Activated naive CD8-positive, alpha-beta T cell (primary cell): ENCODE results near the gene GRIK4.

Source experiments
- H3K27ac Mint-ChIP-seq: one replicate; pipeline ENCODE4 v1.8.0; 2021; ENCODE audit warnings: mixed read lengths
- H3K27me3 Mint-ChIP-seq: one replicate; pipeline ENCODE4 v1.8.0; 2021; ENCODE audit warnings: mixed read lengths
- H3K36me3 Mint-ChIP-seq: one replicate; pipeline ENCODE4 v1.8.0; 2021; ENCODE audit warnings: mixed read lengths
- H3K4me1 Mint-ChIP-seq: one replicate; pipeline ENCODE4 v1.8.0; 2021; ENCODE audit warnings: low read depth, mixed read lengths
- H3K4me3 Mint-ChIP-seq: one replicate; pipeline ENCODE4 v1.8.0; 2021; ENCODE audit warnings: mild to moderate bottlenecking, mixed read lengths
- H3K9me3 Mint-ChIP-seq: one replicate; pipeline ENCODE4 v1.8.0; 2021; ENCODE audit warnings: low read depth, mixed read lengths

GRIK4 gene

GRCh38 chr11:120648771-120649170 is 137.2 kb downstream of the GRIK4 start:
- no peaks in the 10 kb centered on the region for H3K4me1 Mint-ChIP-seq
- no peak overlapping the region for H3K4me3 Mint-ChIP-seq
- no peak overlapping the region for H3K27ac Mint-ChIP-seq
- H3K9me3 Mint-ChIP-seq, result no peaks in the 10 kb centered on the region
- no peaks in the 10 kb centered on the region for H3K36me3 Mint-ChIP-seq
- peaks cover 5% of the 10 kb centered on the region for H3K27me3 Mint-ChIP-seq

GRCh38 chr11:120649316-120649715 is 137.8 kb downstream of the GRIK4 start:
- Mint-ChIP-seq H3K9me3 (no peaks in the 10 kb centered on the region), H3K27ac (no peak overlapping the region), H3K4me1 (no peaks in the 10 kb centered on the region), H3K36me3 (no peaks in the 10 kb centered on the region), H3K27me3 (peaks cover 5% of the 10 kb centered on the region), H3K4me3 (no peak overlapping the region)

- H3K27ac Mint-ChIP-seq, result no peak overlapping the region
- H3K4me3 Mint-ChIP-seq, result no peak overlapping the region
- no peaks in the 10 kb centered on the region for H3K36me3 Mint-ChIP-seq
- H3K27me3 Mint-ChIP-seq, result peaks cover 5% of the 10 kb centered on the region
- H3K4me1 Mint-ChIP-seq, result no peaks in the 10 kb centered on the region
- no peaks in the 10 kb centered on the region for H3K9me3 Mint-ChIP-seq
Measured at GRCh38 chr11:120651396-120651795, 139.8 kb downstream of the GRIK4 start.

- Mint-ChIP-seq H3K36me3 (no peaks in the 10 kb centered on the region), H3K4me3 (no peak overlapping the region), H3K9me3 (no peaks in the 10 kb centered on the region), H3K27ac (no peak overlapping the region), H3K27me3 (peaks cover 5% of the 10 kb centered on the region), H3K4me1 (no peaks in the 10 kb centered on the region)
Measured at GRCh38 chr11:120651836-120652235, 140.3 kb downstream of the GRIK4 start.

GRCh38 chr11:120652705-120653335 is 141.3 kb downstream of the GRIK4 start:
- no peaks in the 10 kb centered on the region for H3K36me3 Mint-ChIP-seq
- H3K4me1 Mint-ChIP-seq, result no peaks in the 10 kb centered on the region

GRCh38 chr11:120655589-120655988 is 144.0 kb downstream of the GRIK4 start:
- no peak overlapping the region for H3K27ac Mint-ChIP-seq
- no peak overlapping the region for H3K4me3 Mint-ChIP-seq
- H3K9me3 Mint-ChIP-seq, result no peaks in the 10 kb centered on the region
- no peaks in the 10 kb centered on the region for H3K36me3 Mint-ChIP-seq
- H3K4me1 Mint-ChIP-seq, result peaks cover 1% of the 10 kb centered on the region
- peaks cover 5% of the 10 kb centered on the region for H3K27me3 Mint-ChIP-seq

More at GRCh38 chr11:120652705-120653335, 141.3 kb downstream of the GRIK4 start:
- Mint-ChIP-seq H3K27ac (no peak overlapping the region), H3K9me3 (no peaks in the 10 kb centered on the region), H3K27me3 (peaks cover 5% of the 10 kb centered on the region), H3K4me3 (no peak overlapping the region)

- Mint-ChIP-seq H3K4me3 (no peak overlapping the region), H3K27ac (no peak overlapping the region), H3K36me3 (no peaks in the 10 kb centered on the region), H3K4me1 (peaks cover 1% of the 10 kb centered on the region), H3K27me3 (peaks cover 7% of the 10 kb centered on the region), H3K9me3 (no peaks in the 10 kb centered on the region)
Measured at GRCh38 chr11:120657306-120658070, 145.9 kb downstream of the GRIK4 start.

- Mint-ChIP-seq H3K9me3 (no peaks in the 10 kb centered on the region), H3K4me1 (peaks cover 1% of the 10 kb centered on the region), H3K36me3 (no peaks in the 10 kb centered on the region), H3K27me3 (peaks cover 9% of the 10 kb centered on the region), H3K4me3 (no peak overlapping the region), H3K27ac (no peak overlapping the region)
Measured at GRCh38 chr11:120658071-120658423, 146.5 kb downstream of the GRIK4 start.

GRCh38 chr11:120659076-120659475 is 147.5 kb downstream of the GRIK4 start:
- no peaks in the 10 kb centered on the region for H3K9me3 Mint-ChIP-seq
- peaks cover 1% of the 10 kb centered on the region for H3K4me1 Mint-ChIP-seq
- no peak overlapping the region for H3K4me3 Mint-ChIP-seq
- no peaks in the 10 kb centered on the region for H3K36me3 Mint-ChIP-seq
- peaks cover 9% of the 10 kb centered on the region for H3K27me3 Mint-ChIP-seq
- H3K27ac Mint-ChIP-seq, result no peak overlapping the region

GRCh38 chr11:120660024-120660565 is 148.5 kb downstream of the GRIK4 start:
- Mint-ChIP-seq H3K36me3 (no peaks in the 10 kb centered on the region), H3K4me1 (peaks cover 1% of the 10 kb centered on the region), H3K27me3 (peaks cover 9% of the 10 kb centered on the region), H3K27ac (no peak overlapping the region), H3K9me3 (no peaks in the 10 kb centered on the region), H3K4me3 (no peak overlapping the region)

GRCh38 chr11:120662071-120662676 is 150.6 kb downstream of the GRIK4 start:
- no peak overlapping the region for H3K4me3 Mint-ChIP-seq
- H3K9me3 Mint-ChIP-seq, result no peaks in the 10 kb centered on the region
- H3K4me1 Mint-ChIP-seq, result peaks cover 1% of the 10 kb centered on the region
- H3K27ac Mint-ChIP-seq, result no peak overlapping the region
- no peaks in the 10 kb centered on the region for H3K36me3 Mint-ChIP-seq
- H3K27me3 Mint-ChIP-seq, result peaks cover 8% of the 10 kb centered on the region

GRCh38 chr11:120663142-120663541 is 151.6 kb downstream of the GRIK4 start:
- peaks cover 8% of the 10 kb centered on the region for H3K27me3 Mint-ChIP-seq
- no peak overlapping the region for H3K4me3 Mint-ChIP-seq
- H3K27ac Mint-ChIP-seq, result no peak overlapping the region
- H3K36me3 Mint-ChIP-seq, result no peaks in the 10 kb centered on the region
- H3K4me1 Mint-ChIP-seq, result peaks cover 1% of the 10 kb centered on the region
- no peaks in the 10 kb centered on the region for H3K9me3 Mint-ChIP-seq

GRCh38 chr11:120666121-120666639 is 154.6 kb downstream of the GRIK4 start:
- no peak overlapping the region for H3K27ac Mint-ChIP-seq
- no peaks in the 10 kb centered on the region for H3K4me1 Mint-ChIP-seq
- H3K27me3 Mint-ChIP-seq, result peaks cover 6% of the 10 kb centered on the region
- H3K9me3 Mint-ChIP-seq, result no peaks in the 10 kb centered on the region
- H3K4me3 Mint-ChIP-seq, result no peak overlapping the region
- no peaks in the 10 kb centered on the region for H3K36me3 Mint-ChIP-seq

GRCh38 chr11:120667281-120667680 is 155.7 kb downstream of the GRIK4 start:
- Mint-ChIP-seq H3K36me3 (no peaks in the 10 kb centered on the region), H3K27ac (no peak overlapping the region), H3K9me3 (no peaks in the 10 kb centered on the region), H3K4me3 (no peak overlapping the region), H3K27me3 (peaks cover 9% of the 10 kb centered on the region), H3K4me1 (no peaks in the 10 kb centered on the region)

- Mint-ChIP-seq H3K9me3 (no peaks in the 10 kb centered on the region), H3K27ac (no peak overlapping the region), H3K4me3 (no peak overlapping the region), H3K4me1 (no peaks in the 10 kb centered on the region), H3K27me3 (peaks cover 9% of the 10 kb centered on the region), H3K36me3 (no peaks in the 10 kb centered on the region)
Measured at GRCh38 chr11:120667934-120668333, 156.4 kb downstream of the GRIK4 start.
